ENCODE results near the gene PDK2. TPM values are rescaled to one million over a fixed set of nuclear protein-coding genes. Genes with fewer than 3 reads are reported as not detected.

PDK2 gene
- total RNA-seq, 4 donors from 2014 or later = 42.5 to 79.3 (median 64.5) TPM

- 74 to 87% methylated on average over 14 to 20 of the region's 20 CpGs for WGBS, 2 donors
- Histone ChIP-seq H3K9me3 (no peaks in the 10 kb centered on the region), H3K4me3 (replicated peaks in 1 of 3) (no peak overlapping the region), H3K4me1 (peaks cover 40 to 59% of the 10 kb centered on the region in 2 donors), H3K36me3 (peaks cover 12 to 19% of the 10 kb centered on the region in 2 donors), H3K27ac (peak overlapping the region; percentile 28 to 99 (median 95)), H3K27me3 (no peaks in the 10 kb centered on the region)
- TF ChIP-seq CTCF (IDR thresholded peaks at IDR 0.05) (no peak), POLR2A (IDR thresholded peaks at IDR 0.05) (no peak)
- DNase-seq = peak in 1 of 2 donors; percentile 16
- intact Hi-C loops (cut with DNase I) = no loop called here
Measured at GRCh38 chr17:50064253-50065001, 30.7 kb upstream of the PDK2 start.

GRCh38 chr17:50065056-50065455 lies 30.1 kb upstream of the PDK2 start:
- TF ChIP-seq CTCF (IDR thresholded peaks at IDR 0.05) = no peak
- TF ChIP-seq POLR2A (IDR thresholded peaks at IDR 0.05) = no peak
- Histone ChIP-seq H3K27me3 (no peaks in the 10 kb centered on the region), H3K4me1 (peaks cover 36 to 52% of the 10 kb centered on the region in 2 donors), H3K9me3 (no peaks in the 10 kb centered on the region), H3K36me3 (peaks cover 18 to 19% of the 10 kb centered on the region in 2 donors), H3K4me3 (replicated peaks in 1 of 3) (no peak overlapping the region), H3K27ac (peak overlapping the region in 2 of 3 donors; percentile 95 to 99)
- WGBS, 2 donors = 73 to 77% methylated on average over 3 of the region's 3 CpGs
- no peak for DNase-seq
- intact Hi-C loops (cut with DNase I) = no loop called here

GRCh38 chr17:50066995-50067394 lies 28.2 kb upstream of the PDK2 start:
- WGBS, 2 donors = 100% methylated on average over 2 of the region's 2 CpGs
- intact Hi-C loops (cut with DNase I) = no loop called here
- Histone ChIP-seq H3K27ac (no peak overlapping the region), H3K4me1 (peaks cover 19 to 33% of the 10 kb centered on the region in 2 donors), H3K9me3 (no peaks in the 10 kb centered on the region), H3K36me3 (peaks cover 32 to 33% of the 10 kb centered on the region in 2 donors), H3K4me3 (replicated peaks in 1 of 3) (no peak overlapping the region), H3K27me3 (no peaks in the 10 kb centered on the region)
- TF ChIP-seq POLR2A (IDR thresholded peaks at IDR 0.05) = no peak
- TF ChIP-seq CTCF (IDR thresholded peaks at IDR 0.05) = no peak
- no peak for DNase-seq

- no peak for DNase-seq
- peaks cover 9 to 23% of the 10 kb centered on the region in 2 donors for H3K4me1 ChIP-seq
- H3K27ac ChIP-seq = no peak overlapping the region
- peaks cover 42 to 43% of the 10 kb centered on the region in 2 donors for H3K36me3 ChIP-seq
- no peaks in the 10 kb centered on the region for H3K27me3 ChIP-seq
- no peak overlapping the region for H3K4me3 ChIP-seq (replicated peaks in 1 of 3)
- H3K9me3 ChIP-seq = no peaks in the 10 kb centered on the region
- 91 to 94% methylated on average over 13 of the region's 13 CpGs for WGBS, 2 donors
- TF ChIP-seq CTCF (IDR thresholded peaks at IDR 0.05) = no peak
- no peak for TF ChIP-seq POLR2A (IDR thresholded peaks at IDR 0.05)
- intact Hi-C loops (cut with DNase I) = no loop called here
Measured at GRCh38 chr17:50067996-50068395, 27.2 kb upstream of the PDK2 start.

GRCh38 chr17:50070908-50071680 lies 24.1 kb upstream of the PDK2 start:
- Histone ChIP-seq H3K36me3 (peaks cover 66 to 70% of the 10 kb centered on the region in 2 donors), H3K27me3 (no peaks in the 10 kb centered on the region), H3K9me3 (no peaks in the 10 kb centered on the region), H3K27ac (no peak overlapping the region), H3K4me1 (no peaks in the 10 kb centered on the region), H3K4me3 (replicated peaks in 1 of 3) (no peak overlapping the region)
- intact Hi-C loops (cut with DNase I) = no loop called here
- TF ChIP-seq CTCF (IDR thresholded peaks at IDR 0.05) (no peak), POLR2A (IDR thresholded peaks at IDR 0.05) (no peak)
- DNase-seq = no peak
- WGBS, 2 donors = 95% methylated on average over 16 of the region's 16 CpGs
